CD4-positive, alpha-beta T cell (primary cell): ENCODE measurements around the gene LRP2. TPM values are rescaled to one million over a fixed set of nuclear protein-coding genes. Genes with fewer than 3 reads are reported as not detected.

Source experiments
- ATAC-seq: fragments of 200-7000 bp; cut with Tn5 transposase; one replicate; pipeline ENCODE4 v1.10.0; 2022; ENCODE audit warnings: mild to moderate bottlenecking; ENCODE audit not compliant: poor library complexity
- CTCF ChIA-PET: fragments of 350-600 bp; sonication (Branson Sonifier 250); formaldehyde crosslinking; loops from one replicate; lab custom pipeline; 2021; ENCODE audit warnings: antibody characterized with exemption, inconsistent platforms; lab: Charles Lee
- POLR2A ChIA-PET: fragments of 350-600 bp; sonication (Branson Sonifier 250); formaldehyde crosslinking; loops from one replicate; lab custom pipeline; 2021; ENCODE audit warnings: antibody characterized with exemption, inconsistent platforms; lab: Charles Lee
- DNase-seq, 14 experiments: peaks; one replicate each; pipeline ENCODE4 v3.0.0-alpha.2; 2013 to 2020; ENCODE audit warnings: mixed read lengths in 2 of 14
- H3K27ac ChIP-seq, 2 donors: one replicate each; pipeline versions ENCODE4 v1.5.1 to v1.7.0; 2013; ENCODE audit warnings: low read length in 2 of 2, low read depth in 1 of 2, mild to moderate bottlenecking in 1 of 2
- H3K27me3 ChIP-seq, 2 experiments: 1 replicate in 1 of 2; 2 replicates in 1 of 2; pipeline versions ENCODE4 v1.6.1 to v1.7.0; 2013; ENCODE audit warnings: low read length in 2 of 2, control low read depth in 1 of 2, mild to moderate bottlenecking in 1 of 2, moderate library complexity in 1 of 2; ENCODE audit not compliant: insufficient read depth in 2 of 2, control insufficient read depth in 1 of 2
- H3K36me3 ChIP-seq: one replicate; pipeline ENCODE4 v1.6.1; 2013; ENCODE audit warnings: low read length, control low read depth; ENCODE audit not compliant: insufficient read depth
- H3K4me1 ChIP-seq: one replicate; pipeline ENCODE4 v1.6.1; 2013; ENCODE audit warnings: low read length, control low read depth; ENCODE audit not compliant: insufficient read depth
- H3K4me3 ChIP-seq: one replicate; pipeline ENCODE4 v1.5.1; 2013; ENCODE audit warnings: mild to moderate bottlenecking, low read length, moderate library complexity
- H3K9me3 ChIP-seq, 2 experiments: 1 replicate in 1 of 2; 2 replicates in 1 of 2; pipeline versions ENCODE4 v1.6.1 to v1.7.0; 2013; ENCODE audit warnings: low read length in 2 of 2, mild to moderate bottlenecking in 2 of 2, control low read depth in 1 of 2, moderate library complexity in 1 of 2; ENCODE audit not compliant: control insufficient read depth in 1 of 2, insufficient read depth in 1 of 2
- H3K27ac Mint-ChIP-seq: one replicate; pipeline ENCODE4 v1.8.0; 2020; ENCODE audit warnings: mixed read lengths
- H3K27me3 Mint-ChIP-seq: one replicate; pipeline ENCODE4 v1.8.0; 2021; ENCODE audit warnings: mixed read lengths
- H3K36me3 Mint-ChIP-seq: one replicate; pipeline ENCODE4 v1.8.0; 2021; ENCODE audit warnings: low read depth, mixed read lengths
- H3K4me1 Mint-ChIP-seq: one replicate; pipeline ENCODE4 v1.8.0; 2021; ENCODE audit warnings: low read depth, mixed read lengths
- H3K4me3 Mint-ChIP-seq: one replicate; pipeline ENCODE4 v1.8.0; 2020; ENCODE audit warnings: mild to moderate bottlenecking, mixed read lengths
- H3K9me3 Mint-ChIP-seq: one replicate; pipeline ENCODE4 v1.8.0; 2020; ENCODE audit warnings: mixed read lengths
- CTCF ChIP-seq: fragments of 200-600 bp; IDR thresholded peaks from one replicate; pipeline ENCODE4 v1.8.0; 2022; ENCODE audit warnings: antibody characterized with exemption, mild to moderate bottlenecking
- intact Hi-C, 2 experiments: fragments of 100-400 bp; cut with DNase I in 1 of 2; cut with micrococcal nuclease in 1 of 2; formaldehyde crosslinking; loops; one replicate each; pipeline versions ENCODE4 v1.15.1 to v1.9.0; 2023 to 2025; cut with DNase I, micrococcal nuclease
- total RNA-seq, 174 experiments: library from RNA in 2 of 174; stranded (reverse) in 2 of 174; gene quantifications; one replicate each; pipeline ENCODE4 v1.2.3 and lab custom pipeline; 2021 to 2026

Gene LRP2
- total RNA-seq, 2 experiments from 2014 or later = 0.03 TPM; not detected in 1

GRCh38 chr2:169193618-169194017 lies 168.7 kb downstream of the LRP2 start:
- H3K4me3 Mint-ChIP-seq = no peak overlapping the region
- ATAC-seq (no peak), DNase-seq (no peak)
- Histone ChIP-seq H3K27me3 (peaks cover 0 to 3% of the 10 kb centered on the region in 2 experiments), H3K4me1 (no peaks in the 10 kb centered on the region), H3K4me3 (no peak overlapping the region), H3K27ac (no peak overlapping the region), H3K36me3 (no peaks in the 10 kb centered on the region), H3K9me3 (no peaks in the 10 kb centered on the region)
- no peak overlapping the region for H3K27ac Mint-ChIP-seq
- ChIA-PET POLR2A (no interaction called here), CTCF (no interaction called here)
- TF ChIP-seq CTCF = no peak
- H3K36me3 Mint-ChIP-seq = no peaks in the 10 kb centered on the region
- no peaks in the 10 kb centered on the region for H3K4me1 Mint-ChIP-seq
- no peaks in the 10 kb centered on the region for H3K9me3 Mint-ChIP-seq
- intact Hi-C loops = no loop called here
- H3K27me3 Mint-ChIP-seq = peaks cover 16% of the 10 kb centered on the region

GRCh38 chr2:169190197-169190775 lies 172.0 kb downstream of the LRP2 start:
- no peak for TF ChIP-seq CTCF
- H3K4me3 ChIP-seq = no peak overlapping the region
- Mint-ChIP-seq H3K36me3 (no peaks in the 10 kb centered on the region), H3K27ac (no peak overlapping the region), H3K9me3 (no peaks in the 10 kb centered on the region), H3K27me3 (peaks cover 14% of the 10 kb centered on the region), H3K4me1 (no peaks in the 10 kb centered on the region), H3K4me3 (no peak overlapping the region)
- POLR2A ChIA-PET = no interaction called here
- H3K27me3 ChIP-seq = no peaks in the 10 kb centered on the region
- CTCF ChIA-PET = no interaction called here
- H3K36me3 ChIP-seq = no peaks in the 10 kb centered on the region
- H3K9me3 ChIP-seq = no peaks in the 10 kb centered on the region
- intact Hi-C loops = no loop called here
- ATAC-seq = no peak
- DNase-seq = no peak
- no peaks in the 10 kb centered on the region for H3K4me1 ChIP-seq
- H3K27ac ChIP-seq = no peak overlapping the region

DNA sequence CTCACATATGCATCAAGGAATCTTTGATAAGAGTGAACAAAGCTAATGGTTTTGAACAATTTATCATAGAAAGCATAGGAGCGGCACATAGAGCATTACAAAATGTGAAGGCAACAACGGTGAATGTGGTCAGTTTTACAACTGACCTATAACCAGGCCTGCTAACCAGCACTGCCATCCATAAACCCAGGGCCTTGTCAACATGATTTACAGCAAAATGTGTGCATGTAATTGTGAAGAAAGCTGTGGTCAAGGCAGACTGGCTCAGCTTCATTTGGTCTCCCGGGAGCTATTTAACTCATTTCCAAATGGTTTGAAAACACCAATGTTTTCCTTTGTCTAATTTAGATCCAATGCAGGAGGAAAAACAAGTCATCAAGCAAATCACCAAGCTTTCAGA lies 173.2 kb downstream of the LRP2 start:
- intact Hi-C loops = no loop called here
- no peak overlapping the region for H3K27ac Mint-ChIP-seq
- peaks cover 13% of the 10 kb centered on the region for H3K27me3 Mint-ChIP-seq
- Histone ChIP-seq H3K9me3 (no peaks in the 10 kb centered on the region), H3K4me3 (no peak overlapping the region), H3K4me1 (no peaks in the 10 kb centered on the region), H3K36me3 (no peaks in the 10 kb centered on the region), H3K27ac (no peak overlapping the region), H3K27me3 (no peaks in the 10 kb centered on the region)
- CTCF ChIA-PET = interaction anchor here (0.8 kb wide), 1 partner anchor 10 kb away, joined by 3 read pairs; no protein-coding TSS in a partner anchor
- POLR2A ChIA-PET = no interaction called here
- no peaks in the 10 kb centered on the region for H3K9me3 Mint-ChIP-seq
- H3K4me3 Mint-ChIP-seq = no peak overlapping the region
- DNase-seq (no peak), ATAC-seq (no peak)
- no peaks in the 10 kb centered on the region for H3K4me1 Mint-ChIP-seq
- no peaks in the 10 kb centered on the region for H3K36me3 Mint-ChIP-seq
- no peak for TF ChIP-seq CTCF
